ENCODE measurements around the gene INTS11.

Gene INTS11

DNA sequence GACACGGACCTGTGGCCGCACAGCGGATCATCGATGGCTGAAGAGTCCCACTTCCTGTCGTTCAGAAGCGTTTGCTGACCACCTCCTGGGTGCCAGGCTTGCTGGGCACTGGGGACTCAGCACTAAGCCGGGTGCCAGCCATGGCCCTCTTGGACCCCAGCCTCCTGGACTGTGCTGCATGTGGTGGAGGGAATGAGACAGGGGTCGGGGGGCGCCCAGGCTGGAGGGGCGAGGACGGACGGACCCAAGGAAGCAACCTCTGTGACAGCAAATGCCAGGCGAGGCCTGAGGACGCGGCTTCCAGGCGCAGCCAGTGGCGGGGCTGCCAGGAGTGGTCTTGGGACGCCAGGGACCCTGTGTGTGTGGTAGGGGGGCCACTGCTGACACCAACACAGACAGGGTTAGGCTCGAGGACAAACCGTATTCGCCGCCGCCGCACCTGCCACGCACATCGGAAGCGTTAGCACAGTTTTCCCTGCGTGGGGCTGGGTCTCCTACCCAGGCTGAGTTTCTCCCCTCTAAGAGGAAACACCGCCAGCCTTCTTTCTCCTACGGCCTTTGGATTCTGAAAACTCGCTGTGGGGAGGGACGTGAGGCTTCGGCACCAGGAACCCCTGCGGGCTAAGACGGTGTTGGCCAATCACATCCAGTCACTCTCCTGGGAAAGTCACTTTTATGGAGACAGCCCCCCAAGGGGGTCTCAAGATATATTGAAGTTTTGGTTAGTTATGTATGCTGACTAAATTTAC, 36.9 kb upstream of the INTS11 start:
- no peak for DNase-seq (ENCODE audit: low spot score)
- in situ Hi-C loops (cut with MboI; ENCODE audit: low pct_unique_long_range_greater_than_20kb, low sequenced_read_pairs, unreplicated experiment) = no loop called here
- TF ChIP-seq, protein P1, sequence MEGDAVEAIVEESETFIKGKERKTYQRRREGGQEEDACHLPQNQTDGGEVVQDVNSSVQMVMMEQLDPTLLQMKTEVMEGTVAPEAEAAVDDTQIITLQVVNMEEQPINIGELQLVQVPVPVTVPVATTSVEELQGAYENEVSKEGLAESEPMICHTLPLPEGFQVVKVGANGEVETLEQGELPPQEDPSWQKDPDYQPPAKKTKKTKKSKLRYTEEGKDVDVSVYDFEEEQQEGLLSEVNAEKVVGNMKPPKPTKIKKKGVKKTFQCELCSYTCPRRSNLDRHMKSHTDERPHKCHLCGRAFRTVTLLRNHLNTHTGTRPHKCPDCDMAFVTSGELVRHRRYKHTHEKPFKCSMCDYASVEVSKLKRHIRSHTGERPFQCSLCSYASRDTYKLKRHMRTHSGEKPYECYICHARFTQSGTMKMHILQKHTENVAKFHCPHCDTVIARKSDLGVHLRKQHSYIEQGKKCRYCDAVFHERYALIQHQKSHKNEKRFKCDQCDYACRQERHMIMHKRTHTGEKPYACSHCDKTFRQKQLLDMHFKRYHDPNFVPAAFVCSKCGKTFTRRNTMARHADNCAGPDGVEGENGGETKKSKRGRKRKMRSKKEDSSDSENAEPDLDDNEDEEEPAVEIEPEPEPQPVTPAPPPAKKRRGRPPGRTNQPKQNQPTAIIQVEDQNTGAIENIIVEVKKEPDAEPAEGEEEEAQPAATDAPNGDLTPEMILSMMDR (IDR thresholded peaks at IDR 0.05; ENCODE audit: extremely low read depth, insufficient read depth, missing control alignments) = no peak

DNA sequence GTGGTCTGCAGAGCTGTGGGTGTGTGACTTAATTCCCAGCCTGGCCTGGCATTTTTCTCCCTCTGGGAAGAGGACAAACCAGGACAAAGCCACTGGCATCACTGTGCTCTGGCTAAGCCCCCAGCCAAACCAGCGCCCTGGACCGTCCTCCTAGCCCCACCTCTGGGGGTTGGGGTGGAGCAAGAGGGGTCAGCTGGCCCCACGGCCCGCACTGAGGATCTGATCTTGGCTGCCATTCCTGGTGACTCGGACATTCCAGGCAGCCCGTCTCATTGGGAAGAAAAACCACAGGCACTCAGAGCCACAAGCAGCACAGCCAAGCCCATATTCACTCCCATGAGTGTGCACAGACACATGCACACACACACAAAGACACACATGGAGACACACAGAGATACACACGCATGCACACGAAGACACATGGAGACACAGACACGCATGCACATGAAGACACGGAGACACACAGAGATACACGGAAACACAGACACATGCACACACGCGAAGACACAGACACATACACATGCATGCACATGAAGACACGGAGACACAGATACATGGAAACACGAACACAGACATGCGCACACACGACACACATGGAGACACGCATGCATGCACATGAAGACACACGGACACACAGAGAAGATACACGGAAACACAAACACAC, 36.2 kb upstream of the INTS11 start:
- no peak for DNase-seq (ENCODE audit: low spot score)
- in situ Hi-C loops (cut with MboI; ENCODE audit: low pct_unique_long_range_greater_than_20kb, low sequenced_read_pairs, unreplicated experiment) = no loop called here
- TF ChIP-seq, protein P1 (IDR thresholded peaks at IDR 0.05; ENCODE audit: extremely low read depth, insufficient read depth, missing control alignments) = no peak

DNA sequence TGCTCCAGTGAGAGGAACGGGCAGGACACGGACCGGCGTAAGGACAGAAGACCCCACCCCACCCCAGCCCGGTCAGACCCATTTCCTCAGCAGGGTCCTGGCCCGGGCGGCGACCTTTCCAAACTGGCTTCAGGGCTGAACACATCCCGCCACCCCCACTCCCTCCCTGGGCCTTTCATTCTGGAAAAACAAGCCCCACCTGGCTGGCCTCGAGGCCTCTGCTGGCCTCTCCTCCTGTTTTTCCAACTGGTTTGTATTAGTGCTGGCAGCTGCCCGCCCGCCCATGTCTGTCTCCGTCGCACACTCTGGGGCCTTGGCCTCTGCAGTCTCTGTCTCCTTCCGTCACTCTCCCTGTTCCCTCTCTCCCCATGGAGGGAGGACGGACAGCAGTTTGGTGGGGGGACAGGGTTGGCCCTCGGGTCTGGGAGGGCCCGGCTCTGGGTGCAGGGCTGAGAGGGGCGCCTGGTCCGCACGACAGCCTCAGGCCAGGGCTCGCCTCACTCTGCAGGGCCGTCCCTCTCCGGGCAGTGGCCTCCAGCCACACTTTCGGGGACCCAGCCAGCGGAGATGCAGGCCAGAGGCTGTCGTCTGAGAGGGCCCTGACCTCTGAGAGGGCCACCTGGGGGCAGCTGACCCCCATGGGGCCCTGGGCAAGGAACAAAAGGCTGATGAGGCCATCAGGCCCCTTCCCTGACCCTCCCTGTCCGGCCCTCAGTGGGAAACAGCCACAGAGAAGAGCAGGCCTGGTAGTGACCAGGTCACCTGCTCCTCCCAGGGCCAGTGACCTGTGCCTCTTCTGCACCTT, 35.4 kb upstream of the INTS11 start:
- TF ChIP-seq, protein P1 (IDR thresholded peaks at IDR 0.05; ENCODE audit: extremely low read depth, insufficient read depth, missing control alignments) = no peak
- in situ Hi-C loops (cut with MboI; ENCODE audit: low pct_unique_long_range_greater_than_20kb, low sequenced_read_pairs, unreplicated experiment) = no loop called here
- no peak for DNase-seq (ENCODE audit: low spot score)

DNA sequence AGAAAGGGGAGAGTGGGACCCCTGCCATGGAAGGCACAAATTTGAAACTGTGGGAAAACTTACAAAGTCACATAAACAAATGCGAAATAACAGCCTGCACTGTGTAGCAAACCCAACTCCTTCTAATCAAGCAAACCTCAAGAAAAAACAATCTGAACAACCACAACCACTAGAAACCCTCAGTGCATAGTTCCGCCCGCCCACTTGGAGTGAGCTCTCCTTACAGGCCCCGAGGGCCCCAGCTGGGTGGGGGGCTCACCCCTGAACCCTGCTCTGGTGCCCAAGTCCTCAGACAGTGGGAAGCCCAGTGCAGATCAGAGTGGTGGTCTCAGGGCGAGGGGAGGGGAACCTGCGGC, 34.8 kb upstream of the INTS11 start:
- in situ Hi-C loops (cut with MboI; ENCODE audit: low pct_unique_long_range_greater_than_20kb, low sequenced_read_pairs, unreplicated experiment) = no loop called here
- DNase-seq (ENCODE audit: low spot score) = no peak
- TF ChIP-seq, protein P1 (IDR thresholded peaks at IDR 0.05; ENCODE audit: extremely low read depth, insufficient read depth, missing control alignments) = no peak

DNA sequence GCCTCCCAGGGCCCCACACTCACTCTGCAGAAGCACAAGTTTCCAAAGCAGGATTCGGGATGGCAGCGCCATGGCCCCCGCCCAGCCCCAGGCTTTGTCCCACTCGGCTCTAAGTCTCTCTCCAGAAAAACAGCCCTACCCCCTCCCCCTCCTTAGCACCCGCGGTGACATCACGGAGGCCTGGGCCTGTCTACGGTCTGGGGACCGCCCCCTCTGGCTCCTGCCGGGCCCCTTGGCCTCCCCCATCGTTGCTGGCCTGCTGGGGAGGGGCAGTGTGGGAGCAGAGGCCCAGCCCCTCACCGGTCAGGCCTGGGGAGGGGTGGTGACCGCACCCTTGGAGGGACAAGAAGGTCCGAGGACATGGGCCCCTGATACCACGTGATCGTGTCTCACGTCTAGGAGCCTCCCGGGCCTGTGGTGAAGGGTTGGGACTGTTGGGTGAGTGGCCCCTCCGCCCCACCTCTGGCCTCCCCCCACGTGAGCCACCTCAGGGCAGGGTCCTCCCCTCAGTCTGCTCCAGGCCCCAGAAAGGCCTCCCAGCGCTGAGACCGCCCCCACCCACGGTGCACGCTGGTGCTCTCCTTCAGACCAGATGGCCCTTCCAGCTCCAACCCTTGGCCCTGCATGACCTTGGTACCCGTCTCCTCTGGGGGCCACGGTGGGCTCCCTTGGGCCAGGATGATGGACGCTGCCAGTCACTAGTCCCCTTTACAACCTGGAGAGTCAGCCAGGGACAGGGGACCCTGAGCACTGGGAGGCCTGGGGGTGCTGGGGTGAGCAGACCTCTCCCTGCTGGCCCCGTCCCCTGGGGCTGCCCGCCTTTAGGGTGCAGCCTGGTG, 34.2 kb upstream of the INTS11 start, which contains the start of gene MXRA8:
MXRA8 (minus strand) TSS at position 123 of the 839 bp plus-strand sequence; CDS start at position 72, 51 bp downstream.
- no peak for DNase-seq (ENCODE audit: low spot score)
- in situ Hi-C loops (cut with MboI; ENCODE audit: low pct_unique_long_range_greater_than_20kb, low sequenced_read_pairs, unreplicated experiment) = no loop called here
- TF ChIP-seq, protein P1 (IDR thresholded peaks at IDR 0.05; ENCODE audit: extremely low read depth, insufficient read depth, missing control alignments) = no peak

Data from GM13977 (cell line).